H54 (cell line): Measurements from ENCODE around the gene COX7A2.

ENCODE experiments used
- DNase-seq: peaks from one replicate; pipeline ENCODE4 v3.0.0; 2011; ENCODE audit warnings: low spot score, mixed read lengths; ENCODE audit not compliant: insufficient read length
- FAIRE-seq: peaks from 3 replicates; lab custom pipeline; 2011; peaks lifted over from hg19 to GRCh38; lab: Jason Lieb, UNC
- POLR2A ChIP-seq: IDR thresholded peaks from 2 replicates; pipeline ENCODE4 v1.6.1; 2011; ENCODE audit warnings: low read depth, mild to moderate bottlenecking, low read length

COX7A2 gene

GRCh38 chr6:75205776-75206575 is 37.6 kb downstream of the COX7A2 start, which contains the start of gene COL12A1:
COL12A1 (minus strand) TSS chr6:75206053; CDS start chr6:75202792, 3,261 bp downstream.
- FAIRE-seq = no peak
- DNase-seq = peak; percentile 64

GRCh38 chr6:75204959-75205775 is 38.4 kb downstream of the COX7A2 start:
- DNase-seq (peak; percentile 33), FAIRE-seq (no peak)
- no peak for TF ChIP-seq POLR2A

More at GRCh38 chr6:75205776-75206575, 37.6 kb downstream of the COX7A2 start, which contains the start of gene COL12A1:
- TF ChIP-seq POLR2A = no peak

GRCh38 chr6:75204217-75204958 is 39.2 kb downstream of the COX7A2 start:
- DNase-seq = peak; percentile 52
- no peak for FAIRE-seq
- TF ChIP-seq POLR2A = no peak

GRCh38 chr6:75203721-75204120 is 39.9 kb downstream of the COX7A2 start:
- TF ChIP-seq POLR2A = no peak
- DNase-seq (no peak), FAIRE-seq (no peak)

GRCh38 chr6:75202676-75203131 is 40.9 kb downstream of the COX7A2 start:
- no peak for DNase-seq
- TF ChIP-seq POLR2A = no peak
- no peak for FAIRE-seq

- TF ChIP-seq POLR2A = no peak
- FAIRE-seq (no peak), DNase-seq (no peak)
Observed at GRCh38 chr6:75201901-75202672, 41.5 kb downstream of the COX7A2 start.

GRCh38 chr6:75201021-75201420 is 42.6 kb downstream of the COX7A2 start:
- TF ChIP-seq POLR2A = no peak
- no peak for DNase-seq
- no peak for FAIRE-seq

GRCh38 chr6:75199889-75200288 is 43.7 kb downstream of the COX7A2 start:
- TF ChIP-seq POLR2A = no peak
- FAIRE-seq = no peak
- DNase-seq = no peak

GRCh38 chr6:75196081-75196687 is 47.4 kb downstream of the COX7A2 start:
- DNase-seq (no peak), FAIRE-seq (no peak)
- TF ChIP-seq POLR2A = no peak

- DNase-seq (no peak), FAIRE-seq (no peak)
- no peak for TF ChIP-seq POLR2A
Observed at GRCh38 chr6:75188221-75188925, 55.2 kb downstream of the COX7A2 start.
